Measurements from ENCODE around the gene HBA1.
"Not testable (repeated sequence)": the region's sequence is repeated elsewhere in the genome, so short reads cannot be mapped to it uniquely, and the experiment has no call there.

DNA sequence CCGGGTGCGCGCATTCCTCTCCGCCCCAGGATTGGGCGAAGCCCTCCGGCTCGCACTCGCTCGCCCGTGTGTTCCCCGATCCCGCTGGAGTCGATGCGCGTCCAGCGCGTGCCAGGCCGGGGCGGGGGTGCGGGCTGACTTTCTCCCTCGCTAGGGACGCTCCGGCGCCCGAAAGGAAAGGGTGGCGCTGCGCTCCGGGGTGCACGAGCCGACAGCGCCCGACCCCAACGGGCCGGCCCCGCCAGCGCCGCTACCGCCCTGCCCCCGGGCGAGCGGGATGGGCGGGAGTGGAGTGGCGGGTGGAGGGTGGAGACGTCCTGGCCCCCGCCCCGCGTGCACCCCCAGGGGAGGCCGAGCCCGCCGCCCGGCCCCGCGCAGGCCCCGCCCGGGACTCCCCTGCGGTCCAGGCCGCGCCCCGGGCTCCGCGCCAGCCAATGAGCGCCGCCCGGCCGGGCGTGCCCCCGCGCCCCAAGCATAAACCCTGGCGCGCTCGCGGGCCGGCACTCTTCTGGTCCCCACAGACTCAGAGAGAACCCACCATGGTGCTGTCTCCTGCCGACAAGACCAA, 4.0 kb upstream of the HBA1 start, which contains the start of gene HBA2:
- TF ChIP-seq CTCF (conservative IDR thresholded peaks at IDR 0.05); ZFX (IDR thresholded peaks at IDR 0.05): not testable (repeated sequence)

All from C4-2B (cell line).